ENCODE data around the gene UPP1.

GRCh38 chr7:48116043-48116442 lies 27.0 kb downstream of the UPP1 start:
- TF ChIP-seq EP300 (IDR thresholded peaks at IDR 0.05) (no peak), CTCF (IDR thresholded peaks at IDR 0.05) (no peak), POLR2A (IDR thresholded peaks at IDR 0.05) (no peak)

Data from ovary (tissue), 3 donors.